ENCODE results near the gene SARS1.

- TF ChIP-seq, protein P1, sequence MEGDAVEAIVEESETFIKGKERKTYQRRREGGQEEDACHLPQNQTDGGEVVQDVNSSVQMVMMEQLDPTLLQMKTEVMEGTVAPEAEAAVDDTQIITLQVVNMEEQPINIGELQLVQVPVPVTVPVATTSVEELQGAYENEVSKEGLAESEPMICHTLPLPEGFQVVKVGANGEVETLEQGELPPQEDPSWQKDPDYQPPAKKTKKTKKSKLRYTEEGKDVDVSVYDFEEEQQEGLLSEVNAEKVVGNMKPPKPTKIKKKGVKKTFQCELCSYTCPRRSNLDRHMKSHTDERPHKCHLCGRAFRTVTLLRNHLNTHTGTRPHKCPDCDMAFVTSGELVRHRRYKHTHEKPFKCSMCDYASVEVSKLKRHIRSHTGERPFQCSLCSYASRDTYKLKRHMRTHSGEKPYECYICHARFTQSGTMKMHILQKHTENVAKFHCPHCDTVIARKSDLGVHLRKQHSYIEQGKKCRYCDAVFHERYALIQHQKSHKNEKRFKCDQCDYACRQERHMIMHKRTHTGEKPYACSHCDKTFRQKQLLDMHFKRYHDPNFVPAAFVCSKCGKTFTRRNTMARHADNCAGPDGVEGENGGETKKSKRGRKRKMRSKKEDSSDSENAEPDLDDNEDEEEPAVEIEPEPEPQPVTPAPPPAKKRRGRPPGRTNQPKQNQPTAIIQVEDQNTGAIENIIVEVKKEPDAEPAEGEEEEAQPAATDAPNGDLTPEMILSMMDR (IDR thresholded peaks at IDR 0.05): no peak
- no peak for TF ChIP-seq POLR2A (IDR thresholded peaks at IDR 0.05)
Measured at GRCh38 chr1:109256085-109256484, 42.4 kb downstream of the SARS1 start.

Data from tibial nerve (tissue), 3 donors.